Right atrium auricular region (tissue), 2 donors: ENCODE measurements around the gene PTPRN2. TPM values are rescaled to one million over a fixed set of nuclear protein-coding genes. Genes with fewer than 3 reads are reported as not detected.

Experiments
- DNase-seq: peaks from one replicate; pipeline ENCODE4 v3.0.0-alpha.2; 2019; ENCODE audit warnings: low spot score
- H3K27ac ChIP-seq, 2 donors: fragments of 200-600 bp; sonication (generic); 1 replicate in 1 of 2; 2 replicates in 1 of 2; pipeline ENCODE4 v1.5.1; 2016 to 2019
- H3K27me3 ChIP-seq, 2 donors: fragments of 200-600 bp; sonication (generic); one replicate each; pipeline versions ENCODE4 v1.5.1 to v1.6.0; 2017 to 2019
- H3K36me3 ChIP-seq: fragments of 200-600 bp; sonication (generic); one replicate; pipeline ENCODE4 v1.5.1; 2016
- H3K4me1 ChIP-seq, 2 donors: fragments of 200-600 bp; sonication (generic); one replicate each; pipeline versions ENCODE4 v1.5.1 to v1.6.0; 2017 to 2019
- H3K4me3 ChIP-seq, 2 donors: fragments of 200-600 bp; sonication (generic); 1 replicate in 1 of 2; 2 replicates in 1 of 2; pipeline ENCODE4 v1.5.1; 2017 to 2019; ENCODE audit warnings: mild to moderate bottlenecking in 1 of 2, moderate library complexity in 1 of 2
- H3K9me3 ChIP-seq, 2 donors: fragments of 200-600 bp; sonication (generic); one replicate each; pipeline ENCODE4 v1.5.1; 2019
- total RNA-seq, 2 donors: library from RNA; depleted of rRNA; stranded (reverse); fragments of >200 nt; gene quantifications; one replicate each; pipeline ENCODE4 v1.1.0, GENCODE V29; 2016
- TF ChIP-seq, protein P1 (sequence below), 2 donors: fragments of 200-600 bp; sonication (generic); IDR thresholded peaks; one replicate each; pipeline ENCODE4 v1.5.1; 2019; ENCODE audit warnings: antibody characterized with exemption in 2 of 2

The PTPRN2 gene
- total RNA-seq, 2 donors from 2014 or later: 2.6 to 2.7 TPM

DNA sequence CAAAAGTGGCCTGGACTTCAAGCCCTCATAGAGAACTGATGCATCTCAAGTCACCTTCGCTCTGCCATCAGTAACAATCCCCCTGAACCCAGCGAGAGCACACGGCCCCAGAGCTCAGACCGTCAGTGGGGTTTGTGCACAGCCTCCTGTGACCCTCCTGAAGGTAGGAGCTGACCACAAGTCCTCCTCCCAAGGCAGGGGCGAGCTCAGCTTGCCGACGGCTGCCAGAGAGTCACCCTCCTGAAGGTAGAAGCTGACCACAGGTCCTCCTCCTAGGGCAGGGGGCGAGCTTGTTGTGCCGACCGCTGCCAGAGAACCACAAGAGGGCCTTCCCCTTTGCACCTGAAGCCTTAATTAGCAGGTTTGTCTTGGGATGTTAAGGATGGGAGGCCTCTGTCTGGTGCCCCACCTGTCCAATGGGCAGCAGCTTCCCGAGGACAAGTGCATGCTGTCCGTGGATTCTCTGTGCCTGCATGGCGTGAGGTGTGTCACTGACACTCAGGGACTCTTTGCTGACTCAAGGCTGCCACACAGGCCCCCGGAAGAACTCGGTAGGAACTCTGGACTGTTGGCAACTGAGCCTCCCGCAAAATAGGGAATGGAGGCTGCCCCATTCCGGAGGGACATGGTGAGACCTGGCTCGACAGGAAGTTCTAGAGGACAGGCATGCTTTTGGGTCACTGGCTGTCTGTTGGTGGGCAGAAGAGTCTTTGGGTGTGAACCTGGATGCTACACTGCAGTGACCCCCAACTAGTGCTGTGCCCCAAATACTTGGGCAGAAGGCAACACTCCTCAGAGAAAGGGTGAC is 763.4 kb downstream of the PTPRN2 start:
- no peak for DNase-seq
- Histone ChIP-seq H3K27me3 (no peaks in the 10 kb centered on the region), H3K4me3 (no peak overlapping the region), H3K27ac (no peak overlapping the region), H3K9me3 (no peaks in the 10 kb centered on the region), H3K4me1 (no peaks in the 10 kb centered on the region), H3K36me3 (no peaks in the 10 kb centered on the region)
- TF ChIP-seq, protein P1, sequence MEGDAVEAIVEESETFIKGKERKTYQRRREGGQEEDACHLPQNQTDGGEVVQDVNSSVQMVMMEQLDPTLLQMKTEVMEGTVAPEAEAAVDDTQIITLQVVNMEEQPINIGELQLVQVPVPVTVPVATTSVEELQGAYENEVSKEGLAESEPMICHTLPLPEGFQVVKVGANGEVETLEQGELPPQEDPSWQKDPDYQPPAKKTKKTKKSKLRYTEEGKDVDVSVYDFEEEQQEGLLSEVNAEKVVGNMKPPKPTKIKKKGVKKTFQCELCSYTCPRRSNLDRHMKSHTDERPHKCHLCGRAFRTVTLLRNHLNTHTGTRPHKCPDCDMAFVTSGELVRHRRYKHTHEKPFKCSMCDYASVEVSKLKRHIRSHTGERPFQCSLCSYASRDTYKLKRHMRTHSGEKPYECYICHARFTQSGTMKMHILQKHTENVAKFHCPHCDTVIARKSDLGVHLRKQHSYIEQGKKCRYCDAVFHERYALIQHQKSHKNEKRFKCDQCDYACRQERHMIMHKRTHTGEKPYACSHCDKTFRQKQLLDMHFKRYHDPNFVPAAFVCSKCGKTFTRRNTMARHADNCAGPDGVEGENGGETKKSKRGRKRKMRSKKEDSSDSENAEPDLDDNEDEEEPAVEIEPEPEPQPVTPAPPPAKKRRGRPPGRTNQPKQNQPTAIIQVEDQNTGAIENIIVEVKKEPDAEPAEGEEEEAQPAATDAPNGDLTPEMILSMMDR (IDR thresholded peaks at IDR 0.05): no peak

DNA sequence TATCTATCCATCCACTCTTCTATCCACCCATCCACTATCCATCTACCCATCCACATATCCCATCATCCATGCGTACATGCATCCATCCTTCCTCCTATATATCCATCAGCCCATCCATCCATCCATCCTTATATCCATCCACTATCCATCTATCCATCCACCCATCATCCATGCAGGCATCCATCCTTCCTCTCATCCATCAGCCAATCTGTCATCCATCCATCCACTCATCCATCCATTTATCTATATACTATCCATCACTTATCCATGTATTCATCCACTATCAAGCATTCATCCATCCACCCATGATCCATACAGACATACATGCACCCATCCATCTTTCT is 765.0 kb downstream of the PTPRN2 start:
- H3K36me3 ChIP-seq: no peaks in the 10 kb centered on the region
- no peak overlapping the region for H3K27ac ChIP-seq
- no peaks in the 10 kb centered on the region for H3K27me3 ChIP-seq
- DNase-seq: no peak
- no peak overlapping the region for H3K4me3 ChIP-seq
- no peaks in the 10 kb centered on the region for H3K9me3 ChIP-seq
- TF ChIP-seq, protein P1 (IDR thresholded peaks at IDR 0.05): no peak
- no peaks in the 10 kb centered on the region for H3K4me1 ChIP-seq

DNA sequence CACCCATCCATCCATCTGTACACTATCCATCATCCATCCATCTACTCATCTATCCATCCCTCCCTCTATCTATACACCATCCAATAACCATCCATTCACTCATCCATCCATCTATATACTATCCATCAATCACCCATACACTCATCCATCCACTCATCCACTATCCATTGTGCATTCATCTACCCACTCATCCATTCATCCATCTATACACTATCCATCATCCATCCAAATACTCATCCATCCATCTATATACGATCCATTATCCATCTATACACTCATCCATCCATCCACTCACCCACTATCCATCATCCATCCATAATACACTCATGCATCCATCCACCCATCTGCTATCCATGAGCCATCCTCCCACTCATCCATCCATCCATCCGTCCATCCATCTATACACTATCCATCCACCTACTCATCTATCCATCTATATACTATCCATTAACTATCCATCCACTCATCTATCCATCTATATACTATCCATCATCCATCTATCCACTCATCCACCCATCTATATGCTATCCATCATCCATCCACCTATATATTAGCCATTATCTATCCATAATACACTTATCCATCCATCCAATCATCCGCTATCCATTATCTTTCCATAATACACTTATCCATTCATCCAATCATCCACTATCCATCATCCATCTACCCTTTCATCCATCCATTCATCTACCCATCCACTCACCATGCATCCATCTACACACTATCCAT is 765.5 kb downstream of the PTPRN2 start:
- Histone ChIP-seq H3K27ac (no peak overlapping the region), H3K36me3 (no peaks in the 10 kb centered on the region), H3K4me3 (no peak overlapping the region), H3K9me3 (no peaks in the 10 kb centered on the region), H3K27me3 (no peaks in the 10 kb centered on the region), H3K4me1 (no peaks in the 10 kb centered on the region)
- DNase-seq: no peak
- TF ChIP-seq, protein P1 (IDR thresholded peaks at IDR 0.05): no peak

DNA sequence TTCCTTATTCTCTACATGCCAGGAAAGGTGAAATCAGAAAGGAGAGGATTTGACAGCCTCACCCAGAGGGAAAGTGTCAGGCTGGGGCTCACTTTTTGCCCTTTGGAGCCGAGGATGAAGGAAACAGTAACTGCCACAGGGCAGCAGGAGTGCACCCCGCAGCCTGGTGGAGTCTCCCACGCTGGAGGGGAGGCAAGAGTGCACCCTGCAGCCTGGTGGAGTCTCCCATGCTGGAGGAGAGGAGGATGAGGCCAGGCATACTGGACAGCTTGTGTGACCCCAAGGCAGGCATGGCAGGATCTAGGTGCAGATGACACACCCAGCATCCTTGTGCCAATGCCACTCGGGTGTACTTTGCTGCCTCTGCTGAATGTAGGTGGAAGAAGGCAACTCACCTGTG is 766.8 kb downstream of the PTPRN2 start:
- H3K4me1 ChIP-seq: no peaks in the 10 kb centered on the region
- DNase-seq: no peak
- H3K27ac ChIP-seq: no peak overlapping the region
- H3K27me3 ChIP-seq: no peaks in the 10 kb centered on the region
- TF ChIP-seq, protein P1 (IDR thresholded peaks at IDR 0.05): no peak
- no peaks in the 10 kb centered on the region for H3K9me3 ChIP-seq
- H3K36me3 ChIP-seq: no peaks in the 10 kb centered on the region
- no peak overlapping the region for H3K4me3 ChIP-seq

DNA sequence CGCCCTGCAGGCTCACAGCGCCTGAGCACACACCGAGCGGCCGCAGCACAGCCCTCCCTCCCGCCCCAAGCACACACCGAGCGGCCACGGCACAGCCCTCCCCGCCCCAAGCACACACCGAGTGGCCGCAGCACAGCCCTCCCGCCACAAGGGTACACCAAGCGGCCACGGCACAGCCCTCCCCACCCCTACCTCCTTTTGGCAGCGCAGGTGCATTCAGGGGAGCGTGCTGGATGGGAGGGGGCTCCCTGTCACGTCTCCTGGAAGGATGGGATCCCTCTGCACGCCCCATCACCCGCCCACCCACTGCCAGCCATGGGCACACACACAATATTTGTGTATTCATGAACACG is 768.2 kb downstream of the PTPRN2 start:
- Histone ChIP-seq H3K4me1 (no peaks in the 10 kb centered on the region), H3K27me3 (no peaks in the 10 kb centered on the region), H3K4me3 (no peak overlapping the region), H3K36me3 (no peaks in the 10 kb centered on the region), H3K9me3 (no peaks in the 10 kb centered on the region), H3K27ac (no peak overlapping the region)
- no peak for DNase-seq
- TF ChIP-seq, protein P1 (IDR thresholded peaks at IDR 0.05): no peak
